ENCODE data around the gene TBC1D24. TPM values are rescaled to one million over a fixed set of nuclear protein-coding genes. Genes with fewer than 3 reads are reported as not detected.
A peak's percentile ranks its signal among the peaks of the same experiment; 100 is the strongest.

TBC1D24 gene
- polyA plus RNA-seq, 1 of the 3 experiments (the other 2 are of a cell fraction) = 6.7 TPM

GRCh38 chr16:2475413-2476344 lies 752 bp downstream of the TBC1D24 start (continued):
- TF ChIP-seq, protein P1, sequence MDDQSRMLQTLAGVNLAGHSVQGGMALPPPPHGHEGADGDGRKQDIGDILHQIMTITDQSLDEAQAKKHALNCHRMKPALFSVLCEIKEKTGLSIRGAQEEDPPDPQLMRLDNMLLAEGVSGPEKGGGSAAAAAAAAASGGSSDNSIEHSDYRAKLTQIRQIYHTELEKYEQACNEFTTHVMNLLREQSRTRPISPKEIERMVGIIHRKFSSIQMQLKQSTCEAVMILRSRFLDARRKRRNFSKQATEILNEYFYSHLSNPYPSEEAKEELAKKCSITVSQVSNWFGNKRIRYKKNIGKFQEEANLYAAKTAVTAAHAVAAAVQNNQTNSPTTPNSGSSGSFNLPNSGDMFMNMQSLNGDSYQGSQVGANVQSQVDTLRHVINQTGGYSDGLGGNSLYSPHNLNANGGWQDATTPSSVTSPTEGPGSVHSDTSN (IDR thresholded peaks at IDR 0.05) = no peak
- TF ChIP-seq RFX5 (IDR thresholded peaks at IDR 0.05; ENCODE audit: low read length) (no peak), SMC3 (IDR thresholded peaks at IDR 0.05; ENCODE audit: low read depth, low read length) (no peak), FOSL2 (IDR thresholded peaks at IDR 0.05; ENCODE audit: borderline replicate concordance, low read depth) (no peak)

GRCh38 chr16:2476345-2476720 lies 1.4 kb downstream of the TBC1D24 start:
- Histone ChIP-seq H3K9ac (no peak overlapping the region), H3K4me2 (peak overlapping the region; percentile 95), H3K9me2 (no peaks in the 10 kb centered on the region), H3K36me3 (replicated peaks in 1 of 2; ENCODE audit: control insufficient read depth in 1 of 2, insufficient read depth in 2 of 2, low read length in 1 of 2) (no peaks in the 10 kb centered on the region), H3K27me3 (ENCODE audit: insufficient read depth) (no peaks in the 10 kb centered on the region), H4K20me1 (ENCODE audit: insufficient read depth) (no peaks in the 10 kb centered on the region), H3K79me2 (ENCODE audit: insufficient read depth) (peaks cover 18% of the 10 kb centered on the region), H3F3A (replicated peaks; ENCODE audit: insufficient read depth) (peaks cover 9% of the 10 kb centered on the region), H2AFZ (ENCODE audit: low read depth) (no peak overlapping the region), H3K9me3 (no peaks in the 10 kb centered on the region), H3K4me3 (ENCODE audit: low read depth in 2 of 2, low read length in 1 of 2) (no peak overlapping the region), H3K4me1 (ENCODE audit: control insufficient read depth in 1 of 2, insufficient read depth in 2 of 2, low read depth in 1 of 2, low read length in 1 of 2) (peaks cover 0 to 47% of the 10 kb centered on the region in 2 experiments; a peak in 3 of 4 replicates), H3K27ac (ENCODE audit: low read depth in 2 of 2, low read length in 1 of 2) (no peak overlapping the region)
- ChIA-PET CTCF (interaction anchor here (0.9 to 4.1 kb wide), 3 partner anchors 10 to 493 kb away, joined by 3 to 20 read pairs (median 9); partner anchors contain the start of gene GFER), POLR2A (no interaction called here)
- WGBS (ENCODE audit: low lambda C conversion rate) = 95% methylated on average over 9 of the region's 9 CpGs
- no peak for DNase-seq
- TF ChIP-seq RAD21 (IDR thresholded peaks at IDR 0.05; ENCODE audit: low read length) (no peak), TCF12 (IDR thresholded peaks at IDR 0.05) (no peak), RFX5 (IDR thresholded peaks at IDR 0.05; ENCODE audit: low read length) (no peak), FOXM1 (IDR thresholded peaks at IDR 0.05; ENCODE audit: low read depth) (no peak), GABPA (IDR thresholded peaks at IDR 0.05; ENCODE audit: low read depth) (no peak), YY1 (IDR thresholded peaks at IDR 0.05; ENCODE audit: low read depth) (no peak), FOXJ3 (CRISPR knock-in tag; IDR thresholded peaks at IDR 0.05) (no peak), MEF2A (IDR thresholded peaks at IDR 0.05; ENCODE audit: borderline replicate concordance, low read depth) (no peak), EZH2phosphoT487 (IDR thresholded peaks at IDR 0.05; ENCODE audit: borderline replicate concordance, low read depth) (no peak), REST (IDR thresholded peaks at IDR 0.05; ENCODE audit: low read depth, low read length) (no peak)
- TF ChIP-seq, protein P2, sequence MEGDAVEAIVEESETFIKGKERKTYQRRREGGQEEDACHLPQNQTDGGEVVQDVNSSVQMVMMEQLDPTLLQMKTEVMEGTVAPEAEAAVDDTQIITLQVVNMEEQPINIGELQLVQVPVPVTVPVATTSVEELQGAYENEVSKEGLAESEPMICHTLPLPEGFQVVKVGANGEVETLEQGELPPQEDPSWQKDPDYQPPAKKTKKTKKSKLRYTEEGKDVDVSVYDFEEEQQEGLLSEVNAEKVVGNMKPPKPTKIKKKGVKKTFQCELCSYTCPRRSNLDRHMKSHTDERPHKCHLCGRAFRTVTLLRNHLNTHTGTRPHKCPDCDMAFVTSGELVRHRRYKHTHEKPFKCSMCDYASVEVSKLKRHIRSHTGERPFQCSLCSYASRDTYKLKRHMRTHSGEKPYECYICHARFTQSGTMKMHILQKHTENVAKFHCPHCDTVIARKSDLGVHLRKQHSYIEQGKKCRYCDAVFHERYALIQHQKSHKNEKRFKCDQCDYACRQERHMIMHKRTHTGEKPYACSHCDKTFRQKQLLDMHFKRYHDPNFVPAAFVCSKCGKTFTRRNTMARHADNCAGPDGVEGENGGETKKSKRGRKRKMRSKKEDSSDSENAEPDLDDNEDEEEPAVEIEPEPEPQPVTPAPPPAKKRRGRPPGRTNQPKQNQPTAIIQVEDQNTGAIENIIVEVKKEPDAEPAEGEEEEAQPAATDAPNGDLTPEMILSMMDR (IDR thresholded peaks at IDR 0.05) = no peak
- TF ChIP-seq, protein P3, sequence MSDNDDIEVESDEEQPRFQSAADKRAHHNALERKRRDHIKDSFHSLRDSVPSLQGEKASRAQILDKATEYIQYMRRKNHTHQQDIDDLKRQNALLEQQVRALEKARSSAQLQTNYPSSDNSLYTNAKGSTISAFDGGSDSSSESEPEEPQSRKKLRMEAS (IDR thresholded peaks at IDR 0.05; ENCODE audit: low read depth) = no peak
- TF ChIP-seq, protein P1 (IDR thresholded peaks at IDR 0.05) = no peak
